DND-41 (cell line): ENCODE measurements around the gene NKD1.

Experiments used
- ATAC-seq: fragments of 200-7000 bp; cut with Tn5 transposase; 3 replicates; pipeline ENCODE4 v1.9.1; 2021; ENCODE audit warnings: low read depth; ENCODE audit not compliant: insufficient read depth
- DNase-seq: peaks from one replicate; pipeline ENCODE4 v3.0.0-alpha.2; 2020
- H2AFZ ChIP-seq: 2 replicates; pipeline ENCODE4 v1.6.0; 2012; ENCODE audit warnings: low read depth, low read length
- H3K27ac ChIP-seq: 2 replicates; pipeline ENCODE4 v1.5.1; 2012; ENCODE audit warnings: low read length, inconsistent platforms
- H3K27me3 ChIP-seq: fragments of 200-600 bp; sonication (generic); 2 replicates; pipeline ENCODE4 v1.6.0; 2012; ENCODE audit warnings: low read length, mild to moderate bottlenecking, inconsistent platforms; ENCODE audit not compliant: insufficient read depth, poor library complexity
- H3K36me3 ChIP-seq: 2 replicates; pipeline ENCODE4 v1.5.1; 2012; ENCODE audit warnings: low read length, inconsistent platforms; ENCODE audit not compliant: insufficient read depth
- H3K4me1 ChIP-seq: 2 replicates; pipeline ENCODE4 v1.5.1; 2012; ENCODE audit warnings: mild to moderate bottlenecking, low read length; ENCODE audit not compliant: insufficient read depth
- H3K4me2 ChIP-seq: 2 replicates; pipeline ENCODE4 v1.6.0; 2012; ENCODE audit warnings: mild to moderate bottlenecking, moderate library complexity, low read length, inconsistent platforms; ENCODE audit not compliant: insufficient read depth
- H3K4me3 ChIP-seq, 2 experiments: fragments of 200-600 bp in 1 of 2; shearing (Covaris generic) in 1 of 2; 2 replicates each; pipeline ENCODE4 v1.5.1; 2012 to 2016; ENCODE audit warnings: inconsistent platforms in 2 of 2, low read length in 2 of 2, mild to moderate bottlenecking in 2 of 2, low read depth in 1 of 2, moderate library complexity in 1 of 2
- H3K79me2 ChIP-seq: 2 replicates; pipeline ENCODE4 v1.6.0; 2012; ENCODE audit warnings: low read length, inconsistent platforms; ENCODE audit not compliant: insufficient read depth
- H3K9ac ChIP-seq: 2 replicates; pipeline ENCODE4 v1.6.0; 2012; ENCODE audit warnings: low read depth, mild to moderate bottlenecking, inconsistent platforms, low read length, moderate library complexity
- H3K9me3 ChIP-seq: 2 replicates; pipeline ENCODE4 v1.5.1; 2012; ENCODE audit warnings: low read length, moderate library complexity, mild to moderate bottlenecking, inconsistent platforms; ENCODE audit not compliant: insufficient read depth, severe bottlenecking
- H4K20me1 ChIP-seq: 2 replicates; pipeline ENCODE4 v1.6.0; 2012; ENCODE audit warnings: low read length; ENCODE audit not compliant: insufficient read depth
- CTCF ChIP-seq: IDR thresholded peaks from 2 replicates; pipeline ENCODE4 v1.5.1; 2012; ENCODE audit warnings: borderline replicate concordance, low read length, moderate library complexity, mild to moderate bottlenecking; ENCODE audit not compliant: poor library complexity, severe bottlenecking; ENCODE audit errors: extremely low read depth
- EZH2 ChIP-seq: IDR thresholded peaks from 3 replicates; pipeline ENCODE4 v1.6.1; 2012; ENCODE audit warnings: borderline replicate concordance, low read depth, mild to moderate bottlenecking, moderate library complexity, low read length, inconsistent platforms; ENCODE audit not compliant: severe bottlenecking

The NKD1 gene

GRCh38 chr16:50615891-50616290 lies 67.7 kb downstream of the NKD1 start:
- H3K4me3 ChIP-seq: no peak overlapping the region
- no peak overlapping the region for H3K9ac ChIP-seq
- no peaks in the 10 kb centered on the region for H3K36me3 ChIP-seq
- TF ChIP-seq CTCF: no peak
- no peak for ATAC-seq
- no peak overlapping the region for H2AFZ ChIP-seq
- no peak for DNase-seq
- H4K20me1 ChIP-seq: no peaks in the 10 kb centered on the region; the same call in none of the 2 replicates
- no peak overlapping the region for H3K4me2 ChIP-seq
- H3K4me1 ChIP-seq: no peaks in the 10 kb centered on the region
- H3K27me3 ChIP-seq: peaks cover 8% of the 10 kb centered on the region
- H3K27ac ChIP-seq: no peak overlapping the region
- H3K9me3 ChIP-seq: no peaks in the 10 kb centered on the region
- H3K79me2 ChIP-seq: no peaks in the 10 kb centered on the region

GRCh38 chr16:50616386-50616785 lies 68.2 kb downstream of the NKD1 start:
- Histone ChIP-seq H3K4me2 (no peak overlapping the region), H3K79me2 (no peaks in the 10 kb centered on the region), H3K9me3 (no peaks in the 10 kb centered on the region), H3K36me3 (no peaks in the 10 kb centered on the region), H2AFZ (no peak overlapping the region), H3K4me1 (no peaks in the 10 kb centered on the region), H3K9ac (no peak overlapping the region), H3K27ac (no peak overlapping the region), H4K20me1 (no peaks in the 10 kb centered on the region; the same call in none of the 2 replicates), H3K4me3 (no peak overlapping the region), H3K27me3 (peaks cover 8% of the 10 kb centered on the region)
- no peak for TF ChIP-seq EZH2
- no peak for ATAC-seq
- no peak for DNase-seq

- Histone ChIP-seq H3K27ac (no peak overlapping the region), H4K20me1 (peaks cover 1% of the 10 kb centered on the region), H3K4me2 (no peak overlapping the region), H3K9me3 (no peaks in the 10 kb centered on the region), H3K36me3 (no peaks in the 10 kb centered on the region), H3K4me3 (no peak overlapping the region), H3K9ac (no peak overlapping the region), H3K27me3 (peaks cover 8% of the 10 kb centered on the region), H2AFZ (no peak overlapping the region), H3K79me2 (no peaks in the 10 kb centered on the region), H3K4me1 (no peaks in the 10 kb centered on the region)
- TF ChIP-seq EZH2 (no peak), CTCF (no peak)
- ATAC-seq (no peak), DNase-seq (no peak)
Measured at GRCh38 chr16:50616883-50617645, 68.9 kb downstream of the NKD1 start.

- Histone ChIP-seq H3K27me3 (peaks cover 8% of the 10 kb centered on the region), H3K27ac (no peak overlapping the region), H3K36me3 (no peaks in the 10 kb centered on the region), H3K9ac (no peak overlapping the region), H2AFZ (no peak overlapping the region), H3K4me1 (no peaks in the 10 kb centered on the region), H3K4me2 (no peak overlapping the region), H3K9me3 (no peaks in the 10 kb centered on the region), H3K79me2 (no peaks in the 10 kb centered on the region), H3K4me3 (no peak overlapping the region), H4K20me1 (peaks cover 4% of the 10 kb centered on the region)
- no peak for TF ChIP-seq EZH2
- TF ChIP-seq CTCF: no peak
- ATAC-seq (no peak), DNase-seq (no peak)
Measured at GRCh38 chr16:50617646-50618184, 69.5 kb downstream of the NKD1 start.
